ENCODE measurements around the gene KLHL22. TPM values are rescaled to one million over a fixed set of nuclear protein-coding genes. Genes with fewer than 3 reads are reported as not detected.

The KLHL22 gene
- polyA plus RNA-seq, 12 donors = 26.0 to 37.8 (median 32.5) TPM; not detected in 1

Other genes with a start within 250 kb of the KLHL22 start
- gene RTN4R, start 227.5 kb downstream of the KLHL22 start, polyA plus RNA-seq (ENCODE audit: insufficient read length in 12 of 12) = 10 to 100 TPM in 5 of 12 donors, 1 to 10 TPM in 6, not detected in 1; 5.5 to 23.9 (median 9.7) TPM
- 10 to 100 TPM in 11 of 12 donors, not detected in 1; 40.2 to 98.3 (median 46.6) TPM for gene DGCR6L, start 175.7 kb downstream of the KLHL22 start, polyA plus RNA-seq (ENCODE audit: insufficient read length in 12 of 12)
- gene ZNF74, start 101.6 kb downstream of the KLHL22 start, polyA plus RNA-seq (ENCODE audit: insufficient read length in 12 of 12) = 10 to 100 TPM in 10 of 12 donors, 1 to 10 TPM in 1, not detected in 1; 9.7 to 15.5 (median 12.9) TPM
- 10 to 100 TPM in 9 of 12 donors, 1 to 10 TPM in 2, not detected in 1; 8.8 to 23.4 (median 13.0) TPM for gene SCARF2, start 58.0 kb downstream of the KLHL22 start, polyA plus RNA-seq (ENCODE audit: insufficient read length in 12 of 12)
- 10 to 100 TPM in 11 of 12 donors, not detected in 1; 27.4 to 91.0 (median 35.9) TPM for gene MED15, start 11.8 kb upstream of the KLHL22 start, polyA plus RNA-seq (ENCODE audit: insufficient read length in 12 of 12)